Progenitor cell of endocrine pancreas (in vitro differentiated cells): Measurements from ENCODE around the gene ARL2. TPM values are rescaled to one million over a fixed set of nuclear protein-coding genes. Genes with fewer than 3 reads are reported as not detected.

Source experiments
- DNase-seq: peaks from one replicate; pipeline ENCODE4 v3.0.0; 2021; ENCODE audit warnings: low spot score; ENCODE audit not compliant: unreplicated experiment
- H3K27ac Mint-ChIP-seq: 2 replicates; pipeline ENCODE4 v1.8.0; 2021; ENCODE audit warnings: mild to moderate bottlenecking, moderate library complexity, mixed read lengths
- H3K27me3 Mint-ChIP-seq: 2 replicates; pipeline ENCODE4 v1.8.0; 2021; ENCODE audit warnings: mixed read lengths
- H3K36me3 Mint-ChIP-seq: 2 replicates; pipeline ENCODE4 v1.8.0; 2022; ENCODE audit warnings: mixed read lengths; ENCODE audit not compliant: insufficient read depth
- H3K4me1 Mint-ChIP-seq: 2 replicates; pipeline ENCODE4 v1.8.0; 2021; ENCODE audit warnings: low read depth, mixed read lengths
- H3K4me3 Mint-ChIP-seq: 2 replicates; pipeline ENCODE4 v1.8.0; 2021; ENCODE audit warnings: low read depth, mild to moderate bottlenecking, moderate library complexity, mixed read lengths
- H3K9me3 Mint-ChIP-seq: 2 replicates; pipeline ENCODE4 v1.8.0; 2021; ENCODE audit warnings: low read depth, mixed read lengths
- total RNA-seq: library from RNA; stranded (reverse); gene quantifications from 2 replicates; pipeline ENCODE4 v1.2.1, GENCODE V29; 2021
- TF ChIP-seq, protein P1 (sequence below): fragments of 200-600 bp; sonication (generic); IDR thresholded peaks from one replicate; pipeline ENCODE4 v1.5.0; 2021; ENCODE audit warnings: antibody characterized with exemption, mild to moderate bottlenecking; ENCODE audit not compliant: unreplicated experiment

ARL2 gene
- total RNA-seq, 1 donor from 2014 or later, result 95.2 TPM

DNA sequence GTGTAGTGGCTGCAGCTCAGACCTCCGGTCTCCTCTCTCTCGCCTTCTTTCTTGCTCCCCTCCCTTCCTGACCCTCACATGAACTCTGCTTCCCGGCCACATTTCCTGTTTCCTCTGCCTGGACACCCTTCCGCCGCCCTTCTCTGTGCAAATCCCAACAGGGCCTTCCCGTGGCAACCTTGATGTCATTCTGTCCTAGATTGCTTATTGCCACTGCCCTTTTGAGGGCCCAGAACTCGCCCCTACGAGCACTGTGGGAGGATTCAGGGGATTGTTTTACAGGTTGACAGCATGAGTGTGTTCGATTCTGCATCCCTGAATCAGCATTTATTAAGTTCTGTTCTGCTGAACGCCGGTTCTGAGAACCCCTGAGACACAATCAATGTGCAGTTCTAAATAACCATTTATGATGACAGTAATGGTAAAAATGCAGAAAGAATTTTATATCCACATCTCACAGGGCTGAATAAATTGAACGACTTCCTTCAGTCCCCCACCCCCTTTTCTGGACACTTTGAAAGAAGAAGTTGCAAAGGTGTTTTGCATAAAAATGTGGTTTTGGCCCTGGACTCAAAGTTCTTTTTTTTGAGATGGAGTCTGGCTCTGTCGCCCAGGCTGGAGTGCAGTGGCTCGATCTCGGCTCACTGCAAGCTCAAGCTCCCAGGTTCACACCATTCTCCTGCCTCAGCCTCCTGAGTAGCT is 23.6 kb upstream of the ARL2 start:
- DNase-seq, result no peak
- Mint-ChIP-seq H3K36me3 (no peaks in the 10 kb centered on the region), H3K4me1 (peaks cover 5% of the 10 kb centered on the region), H3K27me3 (no peaks in the 10 kb centered on the region), H3K4me3 (no peak overlapping the region), H3K27ac (peak overlapping the region; percentile 68), H3K9me3 (no peaks in the 10 kb centered on the region)
- TF ChIP-seq, protein P1, sequence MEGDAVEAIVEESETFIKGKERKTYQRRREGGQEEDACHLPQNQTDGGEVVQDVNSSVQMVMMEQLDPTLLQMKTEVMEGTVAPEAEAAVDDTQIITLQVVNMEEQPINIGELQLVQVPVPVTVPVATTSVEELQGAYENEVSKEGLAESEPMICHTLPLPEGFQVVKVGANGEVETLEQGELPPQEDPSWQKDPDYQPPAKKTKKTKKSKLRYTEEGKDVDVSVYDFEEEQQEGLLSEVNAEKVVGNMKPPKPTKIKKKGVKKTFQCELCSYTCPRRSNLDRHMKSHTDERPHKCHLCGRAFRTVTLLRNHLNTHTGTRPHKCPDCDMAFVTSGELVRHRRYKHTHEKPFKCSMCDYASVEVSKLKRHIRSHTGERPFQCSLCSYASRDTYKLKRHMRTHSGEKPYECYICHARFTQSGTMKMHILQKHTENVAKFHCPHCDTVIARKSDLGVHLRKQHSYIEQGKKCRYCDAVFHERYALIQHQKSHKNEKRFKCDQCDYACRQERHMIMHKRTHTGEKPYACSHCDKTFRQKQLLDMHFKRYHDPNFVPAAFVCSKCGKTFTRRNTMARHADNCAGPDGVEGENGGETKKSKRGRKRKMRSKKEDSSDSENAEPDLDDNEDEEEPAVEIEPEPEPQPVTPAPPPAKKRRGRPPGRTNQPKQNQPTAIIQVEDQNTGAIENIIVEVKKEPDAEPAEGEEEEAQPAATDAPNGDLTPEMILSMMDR, result no peak

- no peak for DNase-seq
- H3K4me3 Mint-ChIP-seq, result no peak overlapping the region
- no peak overlapping the region for H3K27ac Mint-ChIP-seq
- TF ChIP-seq, protein P1, result no peak
- H3K36me3 Mint-ChIP-seq, result no peaks in the 10 kb centered on the region
- H3K4me1 Mint-ChIP-seq, result peaks cover 17% of the 10 kb centered on the region
- H3K9me3 Mint-ChIP-seq, result no peaks in the 10 kb centered on the region
- H3K27me3 Mint-ChIP-seq, result no peaks in the 10 kb centered on the region
These were observed 19.6 kb upstream of the ARL2 start for GRCh38 chr11:64994318-64994717.

DNA sequence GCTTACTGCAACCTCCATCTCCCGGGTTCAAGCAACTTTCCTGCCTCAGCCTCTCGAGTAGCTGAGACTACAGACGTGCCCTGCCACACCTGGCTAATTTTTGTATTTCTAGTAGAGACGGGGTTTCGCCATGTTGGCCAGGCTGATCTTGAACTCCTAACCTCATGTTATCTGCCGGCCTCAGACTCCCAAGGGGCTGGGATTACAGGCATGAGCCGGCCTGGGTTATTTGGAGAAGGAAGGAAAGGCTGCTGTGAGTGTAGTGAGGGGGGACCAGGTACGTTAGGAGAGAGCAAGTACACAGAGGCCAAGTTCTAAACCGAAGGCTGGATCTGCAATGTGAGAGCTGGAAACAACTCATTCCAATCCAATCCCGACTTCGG is 17.6 kb upstream of the ARL2 start:
- H3K27ac Mint-ChIP-seq, result peak overlapping the region; percentile 47
- H3K36me3 Mint-ChIP-seq, result no peaks in the 10 kb centered on the region
- H3K4me3 Mint-ChIP-seq, result no peak overlapping the region
- no peaks in the 10 kb centered on the region for H3K9me3 Mint-ChIP-seq
- TF ChIP-seq, protein P1, result no peak
- no peaks in the 10 kb centered on the region for H3K27me3 Mint-ChIP-seq
- no peak for DNase-seq
- H3K4me1 Mint-ChIP-seq, result peaks cover 13% of the 10 kb centered on the region

- Mint-ChIP-seq H3K4me3 (no peak within 1 kb of the TSS), H3K9me3 (no peaks in the 10 kb centered on the region), H3K27ac (peak within 1 kb of the TSS; percentile 87), H3K36me3 (no peaks in the 10 kb centered on the region), H3K27me3 (no peaks in the 10 kb centered on the region), H3K4me1 (peaks cover 13% of the 10 kb centered on the region)
- DNase-seq, result no peak
- TF ChIP-seq, protein P1, result peak; percentile 50
These were observed 17.1 kb upstream of the ARL2 start, which contains the start of gene BATF2 for GRCh38 chr11:64996710-64997380. Gene BATF2, minus strand, starts transcription at chr11:64996971. Its CDS starts 57 bp downstream, at chr11:64996914.

DNA sequence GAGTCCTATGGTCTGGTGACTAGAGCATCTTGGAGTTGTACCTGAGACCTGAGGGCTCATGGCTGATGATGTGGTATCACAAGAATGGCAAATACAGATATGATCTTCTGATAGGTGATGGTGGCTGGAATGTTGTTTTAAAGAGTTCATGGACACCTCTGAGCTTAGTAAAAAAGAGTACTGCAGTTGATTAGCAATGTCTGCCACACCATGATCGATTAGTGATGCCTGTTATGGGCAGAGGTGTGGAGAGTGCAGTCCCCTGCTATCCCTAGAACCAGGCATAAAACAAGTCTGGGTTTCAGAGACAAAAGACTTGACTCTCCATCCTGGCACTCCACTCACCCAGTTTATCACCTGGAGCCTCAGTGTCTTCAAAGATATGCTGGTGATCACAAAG is 15.8 kb upstream of the ARL2 start:
- Mint-ChIP-seq H3K4me1 (peaks cover 13% of the 10 kb centered on the region), H3K27ac (peak overlapping the region; percentile 47), H3K4me3 (no peak overlapping the region), H3K9me3 (no peaks in the 10 kb centered on the region), H3K27me3 (no peaks in the 10 kb centered on the region), H3K36me3 (no peaks in the 10 kb centered on the region)
- no peak for DNase-seq
- TF ChIP-seq, protein P1, result no peak
